Transverse colon (tissue), 4 donors: ENCODE results near the gene TOM1L2.

Experiments
- EP300 ChIP-seq: sonication (generic); formaldehyde crosslinking; IDR thresholded peaks from one replicate; pipeline ENCODE4 v1.6.1; 2017; ENCODE audit warnings: antibody characterized with exemption, low read depth
- POLR2A ChIP-seq: fragments of 450-650 bp; IDR thresholded peaks from one replicate; pipeline ENCODE4 v1.6.1; 2016; ENCODE audit warnings: antibody characterized with exemption, mild to moderate bottlenecking, moderate library complexity
- POLR2AphosphoS5 ChIP-seq, 3 donors: sonication (generic); formaldehyde crosslinking; IDR thresholded peaks; one replicate each; pipeline ENCODE4 v1.6.1; 2016; ENCODE audit warnings: antibody characterized with exemption in 3 of 3
- TF ChIP-seq, protein P1 (sequence below), 5 experiments: fragments of 200-600 bp in 3 of 5; fragments of 450-650 bp in 2 of 5; sonication (generic) in 3 of 5; IDR thresholded peaks; 1 replicate in 2 of 5; 2 replicates in 3 of 5; pipeline ENCODE4 v1.5.1; 2016 to 2017; ENCODE audit warnings: antibody characterized with exemption in 5 of 5, inconsistent platforms in 3 of 5, mild to moderate bottlenecking in 2 of 5, moderate library complexity in 1 of 5

DNA sequence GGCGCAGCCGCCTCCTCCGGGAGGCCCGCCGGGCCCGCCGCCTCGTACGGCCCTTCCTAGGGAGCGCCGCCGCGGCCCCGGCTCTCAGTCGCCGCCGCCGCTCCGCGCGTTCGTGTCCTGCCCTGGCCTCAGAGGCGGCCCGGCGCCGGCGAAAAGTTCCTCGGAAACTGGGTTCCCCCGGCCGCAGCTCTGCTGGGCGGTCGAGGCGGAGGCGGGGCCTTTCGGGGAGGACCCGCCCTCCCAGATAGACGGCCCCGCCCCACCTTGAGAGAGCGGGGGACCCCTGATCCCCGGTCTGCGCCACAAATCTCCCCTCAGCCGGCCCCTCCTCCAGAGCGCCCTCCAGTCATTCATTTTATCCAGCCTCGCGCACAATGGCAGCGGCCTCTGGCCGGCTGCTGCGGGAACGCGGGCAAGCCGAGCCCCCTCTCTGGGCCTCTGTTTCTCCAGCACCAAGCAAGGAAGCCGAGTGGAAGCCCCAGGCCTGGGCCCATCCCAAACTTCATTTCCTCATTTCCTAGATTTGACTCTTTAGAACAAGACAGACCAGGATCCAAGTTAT is 135.3 kb downstream of the TOM1L2 start, which contains the start of gene SREBF1:
- TF ChIP-seq POLR2A (no peak), EP300 (no peak), POLR2AphosphoS5 (IDR thresholded peaks at IDR 0.05) (peak in 1 of 3 donors; percentile 68)
- TF ChIP-seq, protein P1, sequence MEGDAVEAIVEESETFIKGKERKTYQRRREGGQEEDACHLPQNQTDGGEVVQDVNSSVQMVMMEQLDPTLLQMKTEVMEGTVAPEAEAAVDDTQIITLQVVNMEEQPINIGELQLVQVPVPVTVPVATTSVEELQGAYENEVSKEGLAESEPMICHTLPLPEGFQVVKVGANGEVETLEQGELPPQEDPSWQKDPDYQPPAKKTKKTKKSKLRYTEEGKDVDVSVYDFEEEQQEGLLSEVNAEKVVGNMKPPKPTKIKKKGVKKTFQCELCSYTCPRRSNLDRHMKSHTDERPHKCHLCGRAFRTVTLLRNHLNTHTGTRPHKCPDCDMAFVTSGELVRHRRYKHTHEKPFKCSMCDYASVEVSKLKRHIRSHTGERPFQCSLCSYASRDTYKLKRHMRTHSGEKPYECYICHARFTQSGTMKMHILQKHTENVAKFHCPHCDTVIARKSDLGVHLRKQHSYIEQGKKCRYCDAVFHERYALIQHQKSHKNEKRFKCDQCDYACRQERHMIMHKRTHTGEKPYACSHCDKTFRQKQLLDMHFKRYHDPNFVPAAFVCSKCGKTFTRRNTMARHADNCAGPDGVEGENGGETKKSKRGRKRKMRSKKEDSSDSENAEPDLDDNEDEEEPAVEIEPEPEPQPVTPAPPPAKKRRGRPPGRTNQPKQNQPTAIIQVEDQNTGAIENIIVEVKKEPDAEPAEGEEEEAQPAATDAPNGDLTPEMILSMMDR (IDR thresholded peaks at IDR 0.05): no peak
